GM23338 (cell line): ENCODE data around the gene KRT37. TPM values are rescaled to one million over a fixed set of nuclear protein-coding genes. Genes with fewer than 3 reads are reported as not detected.

ENCODE experiments used
- ATAC-seq: fragments of 200-7000 bp; cut with Tn5 transposase; 3 replicates; pipeline ENCODE4 v1.9.1; 2020
- DNase-seq: peaks from one replicate; pipeline ENCODE4 v3.0.0-alpha.2; 2015; ENCODE audit warnings: low spot score
- H2AFZ ChIP-seq: fragments of 200-600 bp; sonication (generic); 2 replicates; pipeline ENCODE4 v1.8.0; 2016; ENCODE audit warnings: antibody characterized with exemption, mild to moderate bottlenecking, moderate library complexity
- H3F3A ChIP-seq: fragments of 200-600 bp; sonication (generic); replicated peaks from 2 replicates; pipeline ENCODE4 v1.8.0; 2017; ENCODE audit warnings: antibody characterized with exemption, mixed run types, low read depth
- H3K27ac ChIP-seq: fragments of 200-600 bp; sonication (generic); 2 replicates; pipeline ENCODE4 v1.6.1; 2016; ENCODE audit warnings: low read depth
- H3K27me3 ChIP-seq: fragments of 200-600 bp; sonication (generic); 2 replicates; pipeline ENCODE4 v1.8.0; 2016; ENCODE audit warnings: mild to moderate bottlenecking, mixed run types, moderate library complexity; ENCODE audit not compliant: insufficient read depth
- H3K36me3 ChIP-seq: fragments of 200-600 bp; sonication (generic); 2 replicates; pipeline ENCODE4 v1.8.0; 2016; ENCODE audit warnings: mild to moderate bottlenecking; ENCODE audit not compliant: insufficient read depth
- H3K4me1 ChIP-seq: fragments of 200-600 bp; sonication (generic); 2 replicates; pipeline ENCODE4 v1.8.0; 2016; ENCODE audit warnings: mild to moderate bottlenecking, moderate library complexity; ENCODE audit not compliant: insufficient read depth
- H3K4me2 ChIP-seq: fragments of 200-600 bp; sonication (generic); 2 replicates; pipeline ENCODE4 v1.7.1; 2017; ENCODE audit warnings: mixed run types
- H3K4me3 ChIP-seq: fragments of 200-600 bp; sonication (generic); 2 replicates; pipeline ENCODE4 v1.6.1; 2016; ENCODE audit warnings: mixed run types
- H3K79me2 ChIP-seq: fragments of 200-600 bp; sonication (generic); replicated peaks from 2 replicates; pipeline ENCODE4 v1.8.0; 2017; ENCODE audit warnings: mild to moderate bottlenecking; ENCODE audit not compliant: insufficient read depth
- H3K9me2 ChIP-seq: fragments of 200-600 bp; sonication (generic); 2 replicates; pipeline ENCODE4 v1.8.0; 2017; ENCODE audit not compliant: insufficient read depth
- H4K20me1 ChIP-seq: fragments of 200-600 bp; sonication (generic); replicated peaks from 2 replicates; pipeline ENCODE4 v1.8.0; 2017; ENCODE audit warnings: mild to moderate bottlenecking; ENCODE audit not compliant: insufficient read depth
- H3K27ac Mint-ChIP-seq: 2 replicates; pipeline ENCODE4 v1.8.0; 2020; ENCODE audit warnings: inconsistent platforms, mild to moderate bottlenecking, moderate library complexity, mixed read lengths
- H3K27me3 Mint-ChIP-seq: 3 replicates; pipeline ENCODE4 v1.8.0; 2022; ENCODE audit warnings: low read depth, mild to moderate bottlenecking, moderate library complexity, mixed read lengths, inconsistent platforms; ENCODE audit not compliant: insufficient read depth, poor library complexity
- H3K36me3 Mint-ChIP-seq: 3 replicates; pipeline ENCODE4 v1.8.0; 2021; ENCODE audit warnings: low read depth, mild to moderate bottlenecking, inconsistent platforms, moderate library complexity, mixed read lengths
- H3K4me1 Mint-ChIP-seq: 3 replicates; pipeline ENCODE4 v1.8.0; 2020; ENCODE audit warnings: mild to moderate bottlenecking, inconsistent platforms, mixed read lengths
- H3K4me3 Mint-ChIP-seq: 3 replicates; pipeline ENCODE4 v1.8.0; 2021; ENCODE audit warnings: moderate library complexity, mild to moderate bottlenecking, inconsistent platforms, mixed read lengths
- H3K9me3 Mint-ChIP-seq: 3 replicates; pipeline ENCODE4 v1.8.0; 2020; ENCODE audit warnings: moderate library complexity, mild to moderate bottlenecking, inconsistent platforms, mixed read lengths
- CTCF ChIP-seq, 2 experiments: fragments of 200-600 bp in 1 of 2; sonication (generic) in 1 of 2; conservative IDR thresholded peaks; 2 replicates each; pipeline versions ENCODE4 v1.5.1 to v1.6.1; 2016 to 2017; ENCODE audit warnings: antibody characterized with exemption in 2 of 2, low read depth in 2 of 2, mild to moderate bottlenecking in 2 of 2, moderate library complexity in 1 of 2
- EZH2 ChIP-seq: fragments of 200-600 bp; sonication (generic); IDR thresholded peaks from one replicate; pipeline ENCODE4 v1.8.0; 2017; ENCODE audit warnings: antibody characterized with exemption, mild to moderate bottlenecking, low read depth; ENCODE audit not compliant: unreplicated experiment
- JUNB ChIP-seq: IDR thresholded peaks from one replicate; pipeline ENCODE4 v1.6.1; 2016; ENCODE audit warnings: antibody characterized with exemption; ENCODE audit not compliant: unreplicated experiment
- NANOG ChIP-seq: IDR thresholded peaks from 2 replicates; pipeline ENCODE4 v1.6.1; 2016; ENCODE audit warnings: antibody characterized with exemption, borderline replicate concordance
- ZNF114 ChIP-seq: fragments of 250-450 bp; sonication (Bioruptor Pico); IDR thresholded peaks from 2 replicates; pipeline ENCODE4 v1.5.0; 2020; ENCODE audit warnings: mild to moderate bottlenecking, moderate library complexity
- ZNF331 ChIP-seq: fragments of 250-450 bp; sonication (Bioruptor Pico); IDR thresholded peaks from 2 replicates; pipeline ENCODE4 v1.5.0; 2020; ENCODE audit warnings: low read depth, mild to moderate bottlenecking, moderate library complexity
- polyA plus RNA-seq: library from polyadenylated mRNA; unstranded; fragments of >200 nt; fragmentation: Nextera tagmentation; extraction: Ambion mirVana; gene quantifications from 2 replicates; pipeline ENCODE4 v1.2.1, GENCODE V29; 2016
- total RNA-seq: library from RNA; depleted of rRNA; stranded (reverse); fragments of >200 nt; shearing (Covaris generic); gene quantifications from 2 replicates; pipeline ENCODE4 v1.2.3, GENCODE V29; 2014
- TF ChIP-seq, protein P1 (sequence below): IDR thresholded peaks from one replicate; pipeline ENCODE4 v1.6.1; 2018; ENCODE audit warnings: antibody characterized with exemption; ENCODE audit not compliant: unreplicated experiment

KRT37 gene
- total and polyA plus RNA-seq, 2 experiments from 2014 or later: not detected

- Mint-ChIP-seq H3K36me3 (no peaks in the 10 kb centered on the region), H3K4me3 (no peak overlapping the region), H3K9me3 (peaks cover 2% of the 10 kb centered on the region; the same call in 1 of the 3 replicates), H3K27me3 (peaks cover 5% of the 10 kb centered on the region), H3K27ac (no peak overlapping the region), H3K4me1 (no peaks in the 10 kb centered on the region)
- Histone ChIP-seq H3K4me3 (no peak overlapping the region), H3K36me3 (no peaks in the 10 kb centered on the region), H4K20me1 (no peaks in the 10 kb centered on the region), H2AFZ (no peak overlapping the region), H3K27ac (no peak overlapping the region), H3K4me1 (no peaks in the 10 kb centered on the region), H3K79me2 (no peaks in the 10 kb centered on the region), H3K4me2 (no peak overlapping the region), H3K27me3 (no peaks in the 10 kb centered on the region), H3F3A (no peaks in the 10 kb centered on the region), H3K9me2 (0 out of 2 replicates have a peak, but pooled peaks cover 7% of the 10 kb centered on the region)
- DNase-seq (no peak), ATAC-seq (no peak)
- no peak for TF ChIP-seq CTCF (conservative IDR thresholded peaks at IDR 0.05; ENCODE audit: low read depth in 2 of 2)
- TF ChIP-seq EZH2: no peak
- TF ChIP-seq JUNB: no peak
- no peak for TF ChIP-seq ZNF114
Observed at GRCh38 chr17:41462705-41463104, 38.3 kb upstream of the KRT37 start.

DNA sequence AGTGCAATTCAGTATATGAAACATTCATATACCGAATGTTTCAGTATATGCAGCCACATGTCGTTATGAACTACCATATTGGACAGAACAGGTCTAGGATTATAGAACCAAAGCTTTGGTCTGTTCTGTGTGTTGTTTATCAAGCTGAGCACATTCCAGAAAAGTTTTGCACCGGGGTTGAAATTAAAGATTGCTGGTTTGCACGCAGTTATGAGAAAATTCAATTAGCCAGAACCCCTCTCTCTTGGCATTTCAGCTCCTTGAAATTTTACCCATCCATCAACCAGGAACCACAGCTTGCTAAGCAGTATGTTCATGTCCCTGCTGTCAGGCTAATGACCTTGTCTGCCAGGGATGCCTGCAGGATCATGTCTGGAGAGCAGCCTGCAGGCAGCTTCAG, 33.3 kb upstream of the KRT37 start:
- H3K4me3 ChIP-seq: no peak overlapping the region
- Mint-ChIP-seq H3K9me3 (no peaks in the 10 kb centered on the region; the same call in 2 of the 3 replicates), H3K4me3 (no peak overlapping the region), H3K4me1 (no peaks in the 10 kb centered on the region), H3K36me3 (no peaks in the 10 kb centered on the region), H3K27ac (no peak overlapping the region), H3K27me3 (peaks cover 1% of the 10 kb centered on the region)
- no peaks in the 10 kb centered on the region for H3K9me2 ChIP-seq
- TF ChIP-seq ZNF114 (no peak), NANOG (no peak)
- no peaks in the 10 kb centered on the region for H3K27me3 ChIP-seq
- no peaks in the 10 kb centered on the region for H3K4me1 ChIP-seq
- H3F3A ChIP-seq: no peaks in the 10 kb centered on the region
- ATAC-seq: no peak
- H3K79me2 ChIP-seq: no peaks in the 10 kb centered on the region
- no peak overlapping the region for H3K4me2 ChIP-seq
- no peaks in the 10 kb centered on the region for H3K36me3 ChIP-seq
- no peak for DNase-seq
- H3K27ac ChIP-seq: no peak overlapping the region
- H2AFZ ChIP-seq: no peak overlapping the region
- no peaks in the 10 kb centered on the region for H4K20me1 ChIP-seq

DNA sequence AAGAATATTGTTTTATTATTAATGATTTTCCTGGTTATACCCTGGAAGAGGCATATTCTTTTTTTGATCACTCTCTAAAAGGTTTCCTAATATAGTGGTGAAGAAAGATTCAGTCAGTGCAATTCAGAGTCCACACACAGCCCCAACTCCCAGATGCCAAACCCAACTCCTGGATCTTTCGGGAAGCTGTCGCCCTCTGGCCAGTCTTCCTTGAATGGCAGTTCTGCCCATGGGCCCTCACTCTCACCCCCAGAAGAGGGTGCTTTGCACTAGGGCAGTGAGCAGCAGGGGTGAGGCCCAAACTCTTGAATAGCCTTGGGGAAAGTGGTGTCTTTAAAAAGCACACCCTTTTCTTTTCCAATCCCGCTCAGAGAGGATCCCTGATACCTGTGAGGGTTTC, 31.8 kb upstream of the KRT37 start:
- Mint-ChIP-seq H3K4me3 (no peak overlapping the region), H3K27me3 (peaks cover 2% of the 10 kb centered on the region), H3K27ac (no peak overlapping the region)
- no peak for TF ChIP-seq ZNF331 (CRISPR knock-in tag)
- TF ChIP-seq, protein P1, sequence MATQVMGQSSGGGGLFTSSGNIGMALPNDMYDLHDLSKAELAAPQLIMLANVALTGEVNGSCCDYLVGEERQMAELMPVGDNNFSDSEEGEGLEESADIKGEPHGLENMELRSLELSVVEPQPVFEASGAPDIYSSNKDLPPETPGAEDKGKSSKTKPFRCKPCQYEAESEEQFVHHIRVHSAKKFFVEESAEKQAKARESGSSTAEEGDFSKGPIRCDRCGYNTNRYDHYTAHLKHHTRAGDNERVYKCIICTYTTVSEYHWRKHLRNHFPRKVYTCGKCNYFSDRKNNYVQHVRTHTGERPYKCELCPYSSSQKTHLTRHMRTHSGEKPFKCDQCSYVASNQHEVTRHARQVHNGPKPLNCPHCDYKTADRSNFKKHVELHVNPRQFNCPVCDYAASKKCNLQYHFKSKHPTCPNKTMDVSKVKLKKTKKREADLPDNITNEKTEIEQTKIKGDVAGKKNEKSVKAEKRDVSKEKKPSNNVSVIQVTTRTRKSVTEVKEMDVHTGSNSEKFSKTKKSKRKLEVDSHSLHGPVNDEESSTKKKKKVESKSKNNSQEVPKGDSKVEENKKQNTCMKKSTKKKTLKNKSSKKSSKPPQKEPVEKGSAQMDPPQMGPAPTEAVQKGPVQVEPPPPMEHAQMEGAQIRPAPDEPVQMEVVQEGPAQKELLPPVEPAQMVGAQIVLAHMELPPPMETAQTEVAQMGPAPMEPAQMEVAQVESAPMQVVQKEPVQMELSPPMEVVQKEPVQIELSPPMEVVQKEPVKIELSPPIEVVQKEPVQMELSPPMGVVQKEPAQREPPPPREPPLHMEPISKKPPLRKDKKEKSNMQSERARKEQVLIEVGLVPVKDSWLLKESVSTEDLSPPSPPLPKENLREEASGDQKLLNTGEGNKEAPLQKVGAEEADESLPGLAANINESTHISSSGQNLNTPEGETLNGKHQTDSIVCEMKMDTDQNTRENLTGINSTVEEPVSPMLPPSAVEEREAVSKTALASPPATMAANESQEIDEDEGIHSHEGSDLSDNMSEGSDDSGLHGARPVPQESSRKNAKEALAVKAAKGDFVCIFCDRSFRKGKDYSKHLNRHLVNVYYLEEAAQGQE: no peak

More for the DNA sequence above, 31.8 kb upstream of the KRT37 start:
- DNase-seq: peak; percentile 22
- Histone ChIP-seq H3K4me3 (no peak overlapping the region), H3F3A (no peaks in the 10 kb centered on the region), H3K79me2 (no peaks in the 10 kb centered on the region), H3K4me2 (no peak overlapping the region), H4K20me1 (no peaks in the 10 kb centered on the region), H2AFZ (no peak overlapping the region), H3K4me1 (no peaks in the 10 kb centered on the region), H3K9me2 (no peaks in the 10 kb centered on the region), H3K36me3 (no peaks in the 10 kb centered on the region; the same call in 1 of the 2 replicates), H3K27ac (no peak overlapping the region), H3K27me3 (no peaks in the 10 kb centered on the region)
- no peaks in the 10 kb centered on the region for H3K4me1 Mint-ChIP-seq
- peak; percentile 77 for ATAC-seq
- peaks cover 11% of the 10 kb centered on the region; the same call in 2 of the 3 replicates for H3K9me3 Mint-ChIP-seq
- H3K36me3 Mint-ChIP-seq: no peaks in the 10 kb centered on the region; the same call in 2 of the 3 replicates
